Upper lobe of left lung (tissue), 4 donors: ENCODE data around the gene PDE9A.

Experiments
- EP300 ChIP-seq, 4 donors: sonication (generic); formaldehyde crosslinking; IDR thresholded peaks; one replicate each; pipeline ENCODE4 v1.5.1; 2017; ENCODE audit warnings: antibody characterized with exemption in 4 of 4, control low read depth in 2 of 4
- POLR2A ChIP-seq, 4 donors: fragments of 450-650 bp; IDR thresholded peaks; one replicate each; pipeline ENCODE4 v1.5.1; 2016 to 2017; ENCODE audit warnings: antibody characterized with exemption in 4 of 4, mild to moderate bottlenecking in 2 of 4
- POLR2AphosphoS5 ChIP-seq, 2 donors: sonication (generic); formaldehyde crosslinking; IDR thresholded peaks; one replicate each; pipeline ENCODE4 v1.5.1; 2017; ENCODE audit warnings: antibody characterized with exemption in 2 of 2

DNA sequence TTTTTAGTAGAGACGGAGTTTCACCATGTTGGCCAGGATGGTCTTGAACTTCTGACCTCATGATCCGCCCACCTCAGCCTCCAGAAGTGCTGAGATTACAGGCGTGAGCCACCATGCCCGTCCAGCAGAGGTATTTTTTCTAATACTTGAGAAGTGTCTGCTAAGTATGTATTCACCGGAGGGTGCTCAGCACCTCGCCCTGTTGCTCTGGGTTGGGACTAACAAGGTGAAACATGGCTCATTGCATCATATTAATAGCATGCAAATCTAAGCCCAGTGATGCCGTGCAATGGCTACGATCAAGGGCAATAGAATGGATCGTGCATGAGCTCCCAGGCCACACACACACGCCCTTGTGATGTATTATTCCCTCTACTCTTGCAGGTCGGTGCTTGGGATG is 68.7 kb downstream of the PDE9A start:
- TF ChIP-seq POLR2AphosphoS5 (IDR thresholded peaks at IDR 0.05), result no peak
- TF ChIP-seq POLR2A (IDR thresholded peaks at IDR 0.05), result no peak
- TF ChIP-seq EP300 (IDR thresholded peaks at IDR 0.05), result no peak
